Ramos (cell line): Measurements from ENCODE around the gene ZBTB8B.

ENCODE experiments used
- in situ Hi-C: fragments of 300-500 bp; cut with MboI; formaldehyde crosslinking; loops from one replicate; pipeline ENCODE4 v1.14.3; 2022; ENCODE audit warnings: low sequenced_read_pairs; ENCODE audit not compliant: unreplicated experiment

Gene ZBTB8B

DNA sequence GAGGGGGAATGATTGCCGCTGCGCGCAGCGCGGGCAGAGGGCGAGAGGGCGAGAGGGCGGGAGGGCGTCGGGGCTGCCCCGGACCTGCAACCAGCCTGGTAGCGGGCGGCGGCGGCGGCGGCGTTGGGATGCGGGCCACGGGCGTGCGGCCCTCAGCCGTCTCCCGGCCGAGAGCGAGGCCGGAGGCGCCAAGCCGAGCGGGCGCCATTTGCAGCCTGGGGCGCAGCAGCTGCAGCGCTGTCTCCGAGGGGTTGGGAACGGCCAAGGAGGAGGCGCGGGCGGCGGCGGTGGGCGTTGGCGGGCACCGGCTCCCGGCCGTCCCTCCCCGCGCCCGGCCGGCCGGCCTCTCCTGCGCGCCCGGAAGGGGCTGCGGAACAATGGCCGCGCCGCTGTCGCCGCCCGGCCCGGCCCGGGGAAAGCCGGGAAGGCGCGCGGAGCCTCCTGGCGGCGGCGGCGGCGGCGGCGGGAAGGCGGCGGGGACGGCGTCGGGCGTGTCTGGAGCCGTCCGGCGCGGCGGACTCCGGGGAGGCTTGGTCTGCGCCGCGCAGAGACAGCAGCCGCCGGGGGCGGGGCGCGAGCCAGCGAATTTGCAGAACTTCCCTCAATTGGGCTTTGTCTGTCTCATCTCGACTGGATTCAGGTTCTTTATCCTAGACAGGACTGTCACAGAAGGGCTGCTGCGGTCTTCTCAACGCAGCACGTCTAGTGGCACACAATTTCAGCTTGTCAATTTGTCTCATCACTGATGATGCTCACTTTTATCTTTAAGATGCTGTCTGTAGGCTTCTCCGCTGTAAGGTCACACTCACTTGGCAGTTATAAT, 35.7 kb downstream of the ZBTB8B start:
- in situ Hi-C loops: no loop called here

GRCh38 chr1:32501865-32502264, 37.0 kb downstream of the ZBTB8B start:
- in situ Hi-C loops: no loop called here

GRCh38 chr1:32503153-32503552, 38.3 kb downstream of the ZBTB8B start:
- in situ Hi-C loops: no loop called here

GRCh38 chr1:32507021-32507420, 42.1 kb downstream of the ZBTB8B start:
- in situ Hi-C loops: no loop called here

GRCh38 chr1:32508761-32509160, 43.9 kb downstream of the ZBTB8B start:
- in situ Hi-C loops: no loop called here

GRCh38 chr1:32509939-32510338, 45.1 kb downstream of the ZBTB8B start:
- in situ Hi-C loops: no loop called here
